ENCODE results near the gene PCSK9.

PCSK9 gene

DNA sequence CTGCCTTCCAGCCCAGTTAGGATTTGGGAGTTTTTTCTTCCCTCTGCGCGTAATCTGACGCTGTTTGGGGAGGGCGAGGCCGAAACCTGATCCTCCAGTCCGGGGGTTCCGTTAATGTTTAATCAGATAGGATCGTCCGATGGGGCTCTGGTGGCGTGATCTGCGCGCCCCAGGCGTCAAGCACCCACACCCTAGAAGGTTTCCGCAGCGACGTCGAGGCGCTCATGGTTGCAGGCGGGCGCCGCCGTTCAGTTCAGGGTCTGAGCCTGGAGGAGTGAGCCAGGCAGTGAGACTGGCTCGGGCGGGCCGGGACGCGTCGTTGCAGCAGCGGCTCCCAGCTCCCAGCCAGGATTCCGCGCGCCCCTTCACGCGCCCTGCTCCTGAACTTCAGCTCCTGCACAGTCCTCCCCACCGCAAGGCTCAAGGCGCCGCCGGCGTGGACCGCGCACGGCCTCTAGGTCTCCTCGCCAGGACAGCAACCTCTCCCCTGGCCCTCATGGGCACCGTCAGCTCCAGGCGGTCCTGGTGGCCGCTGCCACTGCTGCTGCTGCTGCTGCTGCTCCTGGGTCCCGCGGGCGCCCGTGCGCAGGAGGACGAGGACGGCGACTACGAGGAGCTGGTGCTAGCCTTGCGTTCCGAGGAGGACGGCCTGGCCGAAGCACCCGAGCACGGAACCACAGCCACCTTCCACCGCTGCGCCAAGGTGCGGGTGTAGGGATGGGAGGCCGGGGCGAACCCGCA is at the start of gene PCSK9:
Gene PCSK9, plus strand, starts transcription at position 207 of the 741 bp plus-strand sequence. Its CDS starts 290 bp downstream, at position 497.
- peak; percentile 38 to 56 for DNase-seq
- peak; percentile 58 for TF ChIP-seq POLR2A (IDR thresholded peaks at IDR 0.05; ENCODE audit: low read length)
- no peak for TF ChIP-seq GATA1 (IDR thresholded peaks at IDR 0.05; ENCODE audit: low read depth, low read length)

DNA sequence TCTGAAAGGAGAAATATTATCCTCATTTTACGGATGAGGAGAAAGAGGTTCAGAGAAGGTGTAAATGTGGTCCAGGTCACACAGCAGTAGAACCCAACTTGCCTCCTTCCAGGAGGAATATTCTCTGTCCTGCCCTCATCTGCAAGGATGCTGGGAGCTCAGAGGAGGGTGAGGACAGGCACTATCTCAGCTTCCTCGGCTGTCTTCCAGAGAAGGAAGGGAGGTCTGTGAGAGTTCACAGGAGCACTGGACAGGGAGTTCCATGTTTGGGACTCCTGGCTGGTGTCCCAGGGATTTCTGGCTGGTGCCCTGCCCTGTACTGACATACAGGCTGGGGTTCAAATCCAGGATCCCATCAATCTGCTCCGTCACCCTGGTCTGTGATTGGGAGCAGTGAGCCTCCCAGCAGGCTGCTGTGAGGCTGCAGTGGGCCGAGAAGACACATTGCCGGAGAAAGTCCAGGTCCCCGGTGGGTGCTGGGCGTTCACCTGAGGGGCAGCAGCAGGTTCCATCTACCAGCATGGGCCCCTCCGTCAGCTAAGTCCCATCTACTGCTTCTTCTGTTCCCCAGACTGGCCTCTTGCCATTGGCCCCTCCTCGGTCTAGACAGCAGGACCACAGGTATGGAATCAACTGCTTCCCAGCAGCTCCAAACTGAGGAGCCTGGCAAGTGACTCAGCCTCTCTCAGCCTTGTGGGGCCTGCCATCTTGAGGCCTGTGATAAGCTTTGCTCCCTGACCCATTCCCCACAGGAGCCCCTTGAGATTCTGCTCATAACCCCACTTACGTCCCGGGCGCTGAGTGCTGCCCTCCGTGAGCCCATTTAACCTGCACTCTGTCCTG is 49.2 kb upstream of the PCSK9 start:
- no peak for TF ChIP-seq POLR2A (IDR thresholded peaks at IDR 0.05; ENCODE audit: low read length)
- TF ChIP-seq GATA1 (IDR thresholded peaks at IDR 0.05; ENCODE audit: low read depth, low read length), result no peak
- no peak for DNase-seq

DNA sequence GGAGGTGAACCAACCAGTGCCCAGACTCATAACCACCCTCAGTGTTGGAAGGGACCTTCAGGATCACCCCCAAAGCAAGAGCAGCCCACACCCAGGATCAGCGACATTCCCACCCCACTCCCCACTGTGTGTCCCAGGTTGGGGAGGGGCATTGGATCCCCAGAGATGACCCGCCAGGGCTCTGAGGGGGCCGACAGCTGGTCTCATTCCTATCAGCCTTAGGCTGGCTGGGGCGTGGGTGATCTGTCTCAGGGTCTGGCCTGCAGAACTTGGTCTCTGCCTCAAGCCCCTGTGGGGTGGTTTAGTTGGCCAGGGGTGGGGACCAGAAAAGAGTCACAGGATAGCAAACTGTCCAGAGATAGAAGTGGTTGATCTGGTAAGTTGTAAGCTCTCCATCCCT is 48.4 kb upstream of the PCSK9 start:
- DNase-seq, result no peak
- TF ChIP-seq GATA1 (IDR thresholded peaks at IDR 0.05; ENCODE audit: low read depth, low read length), result no peak

DNA sequence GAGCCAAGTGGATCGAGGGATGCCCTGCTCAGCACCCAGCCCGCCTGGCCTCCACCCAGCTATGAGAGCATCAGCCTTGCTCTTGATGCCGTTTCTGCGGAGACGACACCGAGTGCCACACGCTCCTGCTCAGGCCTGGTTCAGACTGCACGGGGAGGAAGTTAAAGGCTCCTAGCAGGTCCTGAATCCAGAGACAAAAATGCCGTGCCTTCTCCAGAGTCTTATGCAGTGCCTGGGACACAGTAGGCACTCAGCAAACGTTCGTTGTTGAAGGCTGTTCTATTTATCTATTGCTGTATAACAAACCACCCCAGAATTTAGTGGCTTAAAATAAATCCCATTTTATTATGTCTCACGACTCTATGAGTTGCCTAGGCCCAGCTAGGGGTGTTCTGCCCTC is 47.4 kb upstream of the PCSK9 start:
- DNase-seq, result no peak
- TF ChIP-seq POLR2A (IDR thresholded peaks at IDR 0.05; ENCODE audit: low read length) (no peak), GATA1 (IDR thresholded peaks at IDR 0.05; ENCODE audit: low read depth, low read length) (no peak)

DNA sequence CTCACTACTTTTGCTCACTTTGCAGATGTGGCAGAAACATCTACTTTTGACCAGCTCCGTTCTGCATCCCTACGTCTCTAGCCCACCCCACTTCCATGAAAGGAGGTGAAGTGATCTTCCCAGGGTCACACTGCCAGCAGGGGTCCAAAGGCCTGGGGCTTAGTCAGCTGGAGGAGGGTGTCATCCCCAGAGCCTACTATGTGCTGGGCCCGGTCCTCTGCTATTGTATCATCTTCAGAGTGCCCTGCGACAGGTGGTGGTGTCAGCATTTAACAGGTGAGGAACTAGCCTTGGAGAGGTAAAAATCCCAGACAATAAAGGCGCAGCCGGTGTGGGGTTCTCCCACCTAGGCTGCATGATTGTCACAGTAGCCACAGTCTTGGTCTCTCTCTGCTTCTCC is 46.2 kb upstream of the PCSK9 start:
- DNase-seq, result no peak
- TF ChIP-seq GATA1 (IDR thresholded peaks at IDR 0.05; ENCODE audit: low read depth, low read length), result no peak

DNA sequence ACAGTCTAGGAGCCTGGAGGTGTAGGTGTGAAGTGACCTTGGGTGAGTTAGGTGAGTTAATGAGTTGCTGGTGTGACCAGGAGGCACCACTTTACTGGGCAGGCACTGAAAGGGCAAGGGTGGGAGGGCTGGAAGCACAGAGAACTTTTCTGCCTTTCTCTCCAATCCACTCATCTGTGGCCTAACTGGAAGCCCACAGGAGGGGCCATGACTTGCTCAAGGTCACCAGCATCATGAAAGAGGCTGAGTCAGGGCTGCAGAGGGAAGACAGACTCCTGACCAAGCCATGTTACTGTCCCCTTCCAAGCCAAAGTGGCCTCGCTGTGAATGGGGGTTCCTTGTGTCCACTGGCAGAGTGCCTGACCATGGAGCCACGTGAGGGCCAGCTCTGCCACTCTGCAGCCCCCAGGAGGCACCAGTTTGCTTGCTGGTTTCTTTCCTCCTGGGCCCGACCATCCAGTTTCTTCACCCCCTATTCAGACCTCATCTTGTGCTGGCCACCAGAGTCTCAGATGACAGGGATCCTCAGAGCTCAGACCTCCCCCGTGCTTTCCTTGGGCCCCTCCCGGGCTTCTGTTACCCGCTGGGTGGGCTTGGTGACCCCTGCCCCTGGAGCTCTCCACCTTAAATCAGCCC is 44.9 kb upstream of the PCSK9 start:
- DNase-seq, result no peak
- TF ChIP-seq GATA1 (IDR thresholded peaks at IDR 0.05; ENCODE audit: low read depth, low read length) (no peak), POLR2A (IDR thresholded peaks at IDR 0.05; ENCODE audit: low read length) (no peak)

DNA sequence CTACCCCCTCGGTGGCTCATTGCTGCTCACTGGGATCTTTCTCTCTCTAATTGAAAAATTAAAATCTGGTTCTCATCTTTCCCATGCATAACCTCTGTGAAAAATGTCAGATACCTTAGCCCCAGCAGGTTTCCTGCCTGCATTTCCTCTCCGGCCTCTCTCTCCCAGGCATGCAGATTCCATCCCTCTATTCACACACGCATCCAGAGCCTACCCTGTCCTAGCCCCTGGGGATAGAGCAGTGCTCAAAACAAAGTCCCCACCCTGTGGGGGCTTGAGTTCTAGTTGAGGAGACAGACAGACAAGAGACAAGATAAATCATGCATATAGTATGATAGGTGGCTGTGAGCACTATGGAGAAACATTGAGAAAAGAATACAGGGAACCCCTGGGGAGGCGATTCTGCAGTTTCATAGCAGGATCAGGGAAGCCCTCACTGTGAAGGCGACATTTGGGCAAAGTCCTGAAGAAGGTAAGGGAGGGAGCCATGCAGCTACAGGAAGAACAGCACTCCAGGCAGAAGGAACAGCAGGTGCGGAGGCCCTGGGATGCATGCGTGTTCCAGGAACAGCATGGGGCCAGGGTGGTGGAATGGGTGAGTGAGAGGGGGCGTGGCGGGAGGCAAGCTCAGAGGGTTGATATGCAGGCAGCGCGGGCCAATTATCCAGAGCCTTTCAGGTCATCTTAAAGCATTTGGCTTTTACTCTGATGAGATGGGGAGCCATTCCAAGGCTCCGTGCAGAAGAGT is 44.2 kb upstream of the PCSK9 start:
- no peak for DNase-seq
- TF ChIP-seq GATA1 (IDR thresholded peaks at IDR 0.05; ENCODE audit: low read depth, low read length) (no peak), POLR2A (IDR thresholded peaks at IDR 0.05; ENCODE audit: low read length) (no peak)

DNA sequence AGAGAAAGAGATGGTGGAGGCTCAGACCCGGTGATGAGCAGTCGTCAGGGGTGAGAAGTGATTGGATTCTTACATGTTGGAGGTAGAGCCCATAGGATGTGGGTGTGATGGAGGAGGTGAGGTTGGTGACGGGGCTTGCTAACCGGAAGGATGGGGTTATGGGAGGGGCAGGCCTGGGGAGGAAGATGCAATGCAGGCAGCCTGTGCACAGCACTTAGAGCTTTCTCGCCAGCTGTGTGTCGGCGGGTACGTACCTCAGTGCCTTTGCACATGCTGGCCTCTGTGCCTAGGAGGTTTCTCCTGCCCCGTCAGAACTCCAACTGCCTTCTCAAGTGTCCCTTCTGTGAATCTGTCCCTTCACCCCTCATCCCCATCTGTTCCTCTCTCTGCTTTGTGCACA is 43.5 kb upstream of the PCSK9 start:
- no peak for TF ChIP-seq POLR2A (IDR thresholded peaks at IDR 0.05; ENCODE audit: low read length)
- DNase-seq, result no peak

DNA sequence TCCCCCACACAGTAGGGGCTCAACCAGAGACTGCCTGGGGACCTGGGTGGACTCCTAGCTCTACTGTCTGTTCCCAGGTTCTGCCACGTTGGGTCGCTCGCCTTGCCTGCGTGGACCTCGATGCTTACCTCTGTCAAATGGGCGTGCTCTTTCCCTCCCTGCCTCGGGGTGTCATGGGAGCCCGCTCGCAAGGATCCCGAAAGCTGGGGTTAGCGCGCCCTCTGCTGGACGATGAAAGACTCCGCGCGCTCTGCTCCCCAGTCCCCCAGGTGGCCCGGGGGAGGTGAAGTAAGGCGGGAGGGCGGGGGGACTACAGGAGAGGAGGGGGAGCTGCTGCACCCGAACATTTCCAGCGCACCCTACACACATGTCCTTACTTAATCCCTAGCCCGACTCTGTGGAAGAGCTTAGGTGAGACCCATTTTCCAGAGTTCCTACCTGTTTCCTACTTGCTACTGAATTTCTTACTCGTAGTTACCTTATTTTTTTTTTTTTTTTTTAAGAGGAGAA is 42.9 kb upstream of the PCSK9 start:
- TF ChIP-seq GATA1 (IDR thresholded peaks at IDR 0.05; ENCODE audit: low read depth, low read length), result no peak
- TF ChIP-seq POLR2A (IDR thresholded peaks at IDR 0.05; ENCODE audit: low read length), result no peak
- peak; percentile 66 to 77 for DNase-seq

DNA sequence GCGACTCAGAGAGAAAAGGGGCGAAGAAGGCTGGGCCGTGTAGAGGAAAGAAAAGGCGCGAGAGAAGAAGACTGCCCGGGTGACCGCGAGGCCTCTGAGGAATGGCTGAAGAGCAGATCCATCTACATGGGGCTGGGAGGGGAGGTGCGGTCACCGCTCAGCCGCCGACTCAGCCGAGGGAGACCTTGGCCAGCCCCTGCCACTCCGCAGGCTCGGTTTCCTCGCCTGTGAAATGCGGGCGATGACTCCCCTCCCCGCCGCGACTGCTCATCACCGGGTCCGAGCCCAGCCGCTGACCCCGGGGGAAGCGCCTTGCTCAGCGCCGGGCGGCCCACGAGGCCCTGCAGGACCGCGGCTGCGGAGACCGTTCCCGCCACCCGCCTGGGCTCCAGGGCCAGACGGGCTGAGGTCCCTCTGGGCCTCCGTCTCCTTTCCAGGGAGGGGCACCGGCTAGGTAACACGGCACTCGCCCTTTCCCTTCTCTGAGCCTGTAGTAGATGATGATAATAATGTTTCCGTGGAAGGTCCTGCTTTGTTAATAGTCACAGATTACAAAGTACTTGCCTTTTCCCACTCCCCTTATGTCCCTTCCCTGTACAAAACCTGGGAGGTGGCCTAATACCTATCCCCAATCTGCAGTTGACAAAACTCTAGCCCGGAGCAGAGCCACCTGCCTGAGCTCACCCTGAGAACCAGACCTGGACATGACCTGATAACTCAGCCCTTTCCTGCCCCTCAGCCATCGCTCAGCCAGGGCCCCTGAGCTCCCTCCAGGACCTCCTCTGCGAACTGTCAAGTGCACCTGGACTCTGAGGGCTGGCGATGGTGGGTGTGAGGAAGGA is 42.3 kb upstream of the PCSK9 start:
- no peak for TF ChIP-seq GATA1 (IDR thresholded peaks at IDR 0.05; ENCODE audit: low read depth, low read length)
- no peak for TF ChIP-seq POLR2A (IDR thresholded peaks at IDR 0.05; ENCODE audit: low read length)
- no peak for DNase-seq

DNA sequence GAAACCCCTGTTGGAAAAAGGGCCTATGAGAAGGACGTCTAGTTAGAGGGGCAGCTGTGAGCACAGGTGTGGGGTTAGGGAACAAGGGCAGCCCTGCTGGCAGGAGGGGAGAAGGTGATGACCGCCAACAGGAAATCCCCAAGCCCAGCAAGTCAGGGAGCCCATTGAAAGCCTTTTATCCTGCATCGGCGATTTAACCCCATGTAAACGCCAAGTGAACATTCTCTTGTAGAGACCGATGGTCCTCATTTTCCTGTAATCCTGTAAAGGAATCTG is 41.7 kb upstream of the PCSK9 start:
- DNase-seq, result no peak
- TF ChIP-seq POLR2A (IDR thresholded peaks at IDR 0.05; ENCODE audit: low read length) (no peak), GATA1 (IDR thresholded peaks at IDR 0.05; ENCODE audit: low read depth, low read length) (no peak)

DNA sequence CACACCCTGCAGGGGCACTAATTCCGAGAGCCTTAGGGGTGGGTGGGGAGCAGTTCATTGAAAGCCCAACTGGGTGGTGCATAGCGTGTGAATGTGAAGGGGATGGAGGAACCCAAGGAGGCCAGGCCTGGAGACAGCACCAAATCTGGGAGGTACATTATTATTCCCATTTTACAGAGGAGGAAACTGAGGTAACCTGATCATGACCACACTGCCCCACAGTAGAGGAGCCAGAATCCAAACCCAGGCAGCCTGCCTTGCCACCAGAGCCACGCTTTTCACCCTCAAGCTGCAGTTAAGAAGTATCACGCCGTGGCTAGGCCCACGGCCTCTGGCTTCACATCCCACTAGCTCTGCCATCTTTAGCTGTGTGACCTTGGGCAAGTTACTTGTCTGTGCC is 41.2 kb upstream of the PCSK9 start:
- TF ChIP-seq POLR2A (IDR thresholded peaks at IDR 0.05; ENCODE audit: low read length), result no peak
- no peak for TF ChIP-seq GATA1 (IDR thresholded peaks at IDR 0.05; ENCODE audit: low read depth, low read length)
- DNase-seq, result no peak

DNA sequence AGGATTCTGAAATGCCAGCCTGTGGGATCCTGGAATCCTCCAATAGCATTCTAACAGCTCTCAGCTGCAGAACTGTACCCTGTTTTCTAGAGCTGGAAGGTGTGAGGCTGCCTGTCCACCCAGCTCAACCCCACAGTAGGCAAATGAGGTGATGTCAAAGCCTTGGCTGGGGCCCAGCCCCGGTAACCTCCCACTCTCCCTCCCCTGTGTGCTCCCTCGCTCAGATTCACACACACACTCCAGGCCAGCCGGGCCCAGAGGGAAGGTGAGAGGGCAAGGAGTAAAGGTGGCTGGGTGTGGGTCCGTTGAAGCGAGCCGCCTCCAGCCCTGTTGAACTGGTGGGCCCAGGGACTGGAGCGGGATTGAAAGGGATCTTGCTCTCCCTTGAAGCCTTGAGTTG is 40.7 kb upstream of the PCSK9 start, which contains the start of gene BSND:
Gene BSND, plus strand, starts transcription at position 257 of the 400 bp plus-strand sequence. CDS start 254 bp downstream, outside the sequence.
- no peak for TF ChIP-seq POLR2A (IDR thresholded peaks at IDR 0.05; ENCODE audit: low read length)
- TF ChIP-seq GATA1 (IDR thresholded peaks at IDR 0.05; ENCODE audit: low read depth, low read length), result no peak
- no peak for DNase-seq

All from erythroblast (primary cell).